ENCODE data around the gene S100A6. TPM values are rescaled to one million over a fixed set of nuclear protein-coding genes. Genes with fewer than 3 reads are reported as not detected.

S100A6 gene
- polyA plus RNA-seq, 1 donor from 2014 or later = not detected

DNA sequence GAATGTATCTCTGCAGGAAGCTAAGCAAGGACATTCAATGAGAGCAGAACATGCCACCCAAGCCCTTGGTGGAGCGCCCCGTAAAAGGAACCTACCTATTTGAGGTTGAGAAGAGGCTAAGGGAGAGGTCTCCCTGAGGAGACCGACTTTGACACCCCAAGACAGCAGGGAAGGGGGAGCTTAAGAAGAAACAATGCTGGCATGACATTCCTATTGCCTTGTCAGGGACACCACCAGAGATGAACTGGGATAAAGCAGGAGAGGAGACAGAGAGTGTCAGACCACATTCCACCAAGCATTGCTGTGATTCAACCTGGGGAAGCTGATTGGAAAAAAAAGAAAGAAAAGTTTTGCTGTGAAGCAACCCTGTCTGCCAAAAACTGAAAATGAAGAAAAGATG is 43.1 kb upstream of the S100A6 start:
- TF ChIP-seq EP300 (conservative IDR thresholded peaks at IDR 0.05; ENCODE audit: poor library complexity, severe bottlenecking) = no peak
- TF ChIP-seq, protein P1, sequence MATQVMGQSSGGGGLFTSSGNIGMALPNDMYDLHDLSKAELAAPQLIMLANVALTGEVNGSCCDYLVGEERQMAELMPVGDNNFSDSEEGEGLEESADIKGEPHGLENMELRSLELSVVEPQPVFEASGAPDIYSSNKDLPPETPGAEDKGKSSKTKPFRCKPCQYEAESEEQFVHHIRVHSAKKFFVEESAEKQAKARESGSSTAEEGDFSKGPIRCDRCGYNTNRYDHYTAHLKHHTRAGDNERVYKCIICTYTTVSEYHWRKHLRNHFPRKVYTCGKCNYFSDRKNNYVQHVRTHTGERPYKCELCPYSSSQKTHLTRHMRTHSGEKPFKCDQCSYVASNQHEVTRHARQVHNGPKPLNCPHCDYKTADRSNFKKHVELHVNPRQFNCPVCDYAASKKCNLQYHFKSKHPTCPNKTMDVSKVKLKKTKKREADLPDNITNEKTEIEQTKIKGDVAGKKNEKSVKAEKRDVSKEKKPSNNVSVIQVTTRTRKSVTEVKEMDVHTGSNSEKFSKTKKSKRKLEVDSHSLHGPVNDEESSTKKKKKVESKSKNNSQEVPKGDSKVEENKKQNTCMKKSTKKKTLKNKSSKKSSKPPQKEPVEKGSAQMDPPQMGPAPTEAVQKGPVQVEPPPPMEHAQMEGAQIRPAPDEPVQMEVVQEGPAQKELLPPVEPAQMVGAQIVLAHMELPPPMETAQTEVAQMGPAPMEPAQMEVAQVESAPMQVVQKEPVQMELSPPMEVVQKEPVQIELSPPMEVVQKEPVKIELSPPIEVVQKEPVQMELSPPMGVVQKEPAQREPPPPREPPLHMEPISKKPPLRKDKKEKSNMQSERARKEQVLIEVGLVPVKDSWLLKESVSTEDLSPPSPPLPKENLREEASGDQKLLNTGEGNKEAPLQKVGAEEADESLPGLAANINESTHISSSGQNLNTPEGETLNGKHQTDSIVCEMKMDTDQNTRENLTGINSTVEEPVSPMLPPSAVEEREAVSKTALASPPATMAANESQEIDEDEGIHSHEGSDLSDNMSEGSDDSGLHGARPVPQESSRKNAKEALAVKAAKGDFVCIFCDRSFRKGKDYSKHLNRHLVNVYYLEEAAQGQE (IDR thresholded peaks at IDR 0.05; ENCODE audit: borderline replicate concordance) = no peak
- no peak for TF ChIP-seq POLR2AphosphoS5 (IDR thresholded peaks at IDR 0.05)
- TF ChIP-seq, protein P2, sequence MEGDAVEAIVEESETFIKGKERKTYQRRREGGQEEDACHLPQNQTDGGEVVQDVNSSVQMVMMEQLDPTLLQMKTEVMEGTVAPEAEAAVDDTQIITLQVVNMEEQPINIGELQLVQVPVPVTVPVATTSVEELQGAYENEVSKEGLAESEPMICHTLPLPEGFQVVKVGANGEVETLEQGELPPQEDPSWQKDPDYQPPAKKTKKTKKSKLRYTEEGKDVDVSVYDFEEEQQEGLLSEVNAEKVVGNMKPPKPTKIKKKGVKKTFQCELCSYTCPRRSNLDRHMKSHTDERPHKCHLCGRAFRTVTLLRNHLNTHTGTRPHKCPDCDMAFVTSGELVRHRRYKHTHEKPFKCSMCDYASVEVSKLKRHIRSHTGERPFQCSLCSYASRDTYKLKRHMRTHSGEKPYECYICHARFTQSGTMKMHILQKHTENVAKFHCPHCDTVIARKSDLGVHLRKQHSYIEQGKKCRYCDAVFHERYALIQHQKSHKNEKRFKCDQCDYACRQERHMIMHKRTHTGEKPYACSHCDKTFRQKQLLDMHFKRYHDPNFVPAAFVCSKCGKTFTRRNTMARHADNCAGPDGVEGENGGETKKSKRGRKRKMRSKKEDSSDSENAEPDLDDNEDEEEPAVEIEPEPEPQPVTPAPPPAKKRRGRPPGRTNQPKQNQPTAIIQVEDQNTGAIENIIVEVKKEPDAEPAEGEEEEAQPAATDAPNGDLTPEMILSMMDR (IDR thresholded peaks at IDR 0.05; ENCODE audit: poor library complexity, severe bottlenecking) = no peak
- no peak for TF ChIP-seq RAD21 (conservative IDR thresholded peaks at IDR 0.05)
- no peak for TF ChIP-seq SMC3 (conservative IDR thresholded peaks at IDR 0.05; ENCODE audit: poor library complexity)
- no peak for TF ChIP-seq EZH2 (IDR thresholded peaks at IDR 0.05; ENCODE audit: borderline replicate concordance, insufficient read depth, low read length, poor library complexity, severe bottlenecking)
- no peak for TF ChIP-seq MXI1 (conservative IDR thresholded peaks at IDR 0.05; ENCODE audit: poor library complexity, severe bottlenecking)
- TF ChIP-seq TAF1 (IDR thresholded peaks at IDR 0.05; ENCODE audit: low read depth) = no peak
- Histone ChIP-seq H3K79me2 (replicated peaks; ENCODE audit: insufficient read depth, low read length) (no peaks in the 10 kb centered on the region), H3K9me3 (ENCODE audit: low read length) (no peaks in the 10 kb centered on the region), H3K36me3 (ENCODE audit: insufficient read depth, low read length) (no peaks in the 10 kb centered on the region), H3K4me3 (ENCODE audit: low read length) (no peak overlapping the region), H3K9ac (ENCODE audit: low read length) (no peak overlapping the region), H3K27ac (ENCODE audit: low read length) (no peak overlapping the region), H3K9me2 (ENCODE audit: insufficient read depth, low read length) (no peaks in the 10 kb centered on the region), H3F3A (ENCODE audit: insufficient read depth, low read length, poor library complexity, severe bottlenecking) (no peaks in the 10 kb centered on the region), H3K4me2 (ENCODE audit: low read length) (no peak overlapping the region), H2AFZ (ENCODE audit: low read depth, low read length) (no peak overlapping the region), H3K27me3 (ENCODE audit: insufficient read depth, low read depth, low read length) (no peaks in the 10 kb centered on the region), H4K20me1 (ENCODE audit: insufficient read depth) (no peaks in the 10 kb centered on the region)

DNA sequence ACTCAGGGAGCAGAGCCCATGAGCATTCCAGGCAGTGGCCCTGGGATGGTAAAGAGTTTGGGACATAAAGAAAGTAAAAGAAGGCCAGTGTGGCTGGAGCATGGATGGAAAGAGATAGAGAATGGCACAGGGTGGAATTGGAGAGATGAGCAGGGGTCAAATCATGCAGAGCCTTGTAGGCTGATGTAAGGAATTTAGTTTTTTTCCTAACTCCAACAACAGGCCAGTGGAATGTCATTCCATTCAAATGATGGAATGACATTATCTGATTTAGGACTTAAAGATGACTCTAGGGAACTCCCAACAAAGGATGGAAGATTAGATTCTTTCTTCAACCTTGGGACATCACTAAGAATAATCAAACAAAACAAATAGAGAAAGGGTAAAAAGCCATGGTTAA is 42.7 kb upstream of the S100A6 start:
- H3K27ac ChIP-seq (ENCODE audit: low read length) = no peak overlapping the region
- no peak overlapping the region for H3K9ac ChIP-seq (ENCODE audit: low read length)
- H4K20me1 ChIP-seq (ENCODE audit: insufficient read depth) = no peaks in the 10 kb centered on the region
- no peak overlapping the region for H2AFZ ChIP-seq (ENCODE audit: low read depth, low read length)
- TF ChIP-seq MXI1 (conservative IDR thresholded peaks at IDR 0.05; ENCODE audit: poor library complexity, severe bottlenecking) (no peak), SMC3 (conservative IDR thresholded peaks at IDR 0.05; ENCODE audit: poor library complexity) (no peak), RAD21 (conservative IDR thresholded peaks at IDR 0.05) (no peak), POLR2AphosphoS5 (IDR thresholded peaks at IDR 0.05) (no peak), TAF1 (IDR thresholded peaks at IDR 0.05; ENCODE audit: low read depth) (no peak), EP300 (conservative IDR thresholded peaks at IDR 0.05; ENCODE audit: poor library complexity, severe bottlenecking) (no peak), EZH2 (IDR thresholded peaks at IDR 0.05; ENCODE audit: borderline replicate concordance, insufficient read depth, low read length, poor library complexity, severe bottlenecking) (no peak)
- TF ChIP-seq, protein P2 (IDR thresholded peaks at IDR 0.05; ENCODE audit: poor library complexity, severe bottlenecking) = no peak
- TF ChIP-seq, protein P1 (IDR thresholded peaks at IDR 0.05; ENCODE audit: borderline replicate concordance) = no peak
- H3K9me3 ChIP-seq (ENCODE audit: low read length) = no peaks in the 10 kb centered on the region
- H3K79me2 ChIP-seq (replicated peaks; ENCODE audit: insufficient read depth, low read length) = no peaks in the 10 kb centered on the region
- no peaks in the 10 kb centered on the region for H3K9me2 ChIP-seq (ENCODE audit: insufficient read depth, low read length)
- H3K4me2 ChIP-seq (ENCODE audit: low read length) = no peak overlapping the region
- no peaks in the 10 kb centered on the region for H3K36me3 ChIP-seq (ENCODE audit: insufficient read depth, low read length)
- no peaks in the 10 kb centered on the region for H3F3A ChIP-seq (ENCODE audit: insufficient read depth, low read length, poor library complexity, severe bottlenecking)
- H3K27me3 ChIP-seq (ENCODE audit: insufficient read depth, low read depth, low read length) = no peaks in the 10 kb centered on the region
- no peak overlapping the region for H3K4me3 ChIP-seq (ENCODE audit: low read length)

Data from neural cell (in vitro differentiated cells).